ENCODE results near the gene BNC2.

Gene BNC2

DNA sequence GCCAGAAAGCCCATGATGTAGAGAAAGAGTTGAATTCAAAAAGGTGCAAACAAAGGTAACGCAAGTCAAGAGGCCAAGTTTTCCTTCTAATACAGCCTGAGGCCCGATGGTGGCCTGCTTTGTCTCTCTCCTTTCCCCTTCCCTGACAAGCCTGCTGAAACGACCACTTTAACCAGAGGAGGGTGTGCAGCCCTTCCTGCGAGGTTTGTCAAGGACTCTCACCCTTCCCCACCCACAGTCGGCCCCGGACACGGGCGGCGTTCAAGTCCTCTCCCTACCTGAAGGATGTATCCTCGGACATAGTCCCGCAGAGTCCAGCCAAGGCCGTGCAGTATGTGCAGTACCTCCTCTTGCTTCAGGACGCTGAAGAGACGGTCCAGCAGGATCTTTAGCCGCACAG, 318.2 kb downstream of the BNC2 start:
- CTCF ChIA-PET, result no interaction called here
- POLR2A ChIA-PET, result no interaction called here
- DNase-seq (ENCODE audit: extremely low spot score), result no peak
- TF ChIP-seq, protein P1, sequence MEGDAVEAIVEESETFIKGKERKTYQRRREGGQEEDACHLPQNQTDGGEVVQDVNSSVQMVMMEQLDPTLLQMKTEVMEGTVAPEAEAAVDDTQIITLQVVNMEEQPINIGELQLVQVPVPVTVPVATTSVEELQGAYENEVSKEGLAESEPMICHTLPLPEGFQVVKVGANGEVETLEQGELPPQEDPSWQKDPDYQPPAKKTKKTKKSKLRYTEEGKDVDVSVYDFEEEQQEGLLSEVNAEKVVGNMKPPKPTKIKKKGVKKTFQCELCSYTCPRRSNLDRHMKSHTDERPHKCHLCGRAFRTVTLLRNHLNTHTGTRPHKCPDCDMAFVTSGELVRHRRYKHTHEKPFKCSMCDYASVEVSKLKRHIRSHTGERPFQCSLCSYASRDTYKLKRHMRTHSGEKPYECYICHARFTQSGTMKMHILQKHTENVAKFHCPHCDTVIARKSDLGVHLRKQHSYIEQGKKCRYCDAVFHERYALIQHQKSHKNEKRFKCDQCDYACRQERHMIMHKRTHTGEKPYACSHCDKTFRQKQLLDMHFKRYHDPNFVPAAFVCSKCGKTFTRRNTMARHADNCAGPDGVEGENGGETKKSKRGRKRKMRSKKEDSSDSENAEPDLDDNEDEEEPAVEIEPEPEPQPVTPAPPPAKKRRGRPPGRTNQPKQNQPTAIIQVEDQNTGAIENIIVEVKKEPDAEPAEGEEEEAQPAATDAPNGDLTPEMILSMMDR (IDR thresholded peaks at IDR 0.05; ENCODE audit: control extremely low read depth, extremely low read depth, low read depth, missing control alignments), result no peak

DNA sequence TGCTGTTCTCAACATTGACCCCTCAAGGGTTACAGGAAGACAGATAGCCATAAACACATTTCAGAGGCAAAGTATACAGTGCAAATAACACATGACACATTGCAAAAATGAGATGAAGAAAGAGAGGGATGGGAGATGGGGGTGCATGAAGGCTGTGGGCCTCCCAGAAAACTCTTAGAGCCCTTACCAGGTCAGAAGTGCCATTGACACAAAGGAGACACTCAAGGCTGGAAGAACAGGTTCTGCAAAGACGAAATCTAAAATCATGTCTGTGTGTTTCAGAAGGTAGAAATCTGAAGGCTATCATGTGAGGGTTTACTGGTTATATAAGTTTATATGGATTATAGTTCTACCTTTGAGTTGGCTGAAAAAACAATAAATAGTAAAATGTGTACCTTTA, 318.8 kb downstream of the BNC2 start:
- CTCF ChIA-PET, result no interaction called here
- DNase-seq (ENCODE audit: extremely low spot score), result no peak
- POLR2A ChIA-PET, result no interaction called here
- TF ChIP-seq, protein P1 (IDR thresholded peaks at IDR 0.05; ENCODE audit: control extremely low read depth, extremely low read depth, low read depth, missing control alignments), result no peak

DNA sequence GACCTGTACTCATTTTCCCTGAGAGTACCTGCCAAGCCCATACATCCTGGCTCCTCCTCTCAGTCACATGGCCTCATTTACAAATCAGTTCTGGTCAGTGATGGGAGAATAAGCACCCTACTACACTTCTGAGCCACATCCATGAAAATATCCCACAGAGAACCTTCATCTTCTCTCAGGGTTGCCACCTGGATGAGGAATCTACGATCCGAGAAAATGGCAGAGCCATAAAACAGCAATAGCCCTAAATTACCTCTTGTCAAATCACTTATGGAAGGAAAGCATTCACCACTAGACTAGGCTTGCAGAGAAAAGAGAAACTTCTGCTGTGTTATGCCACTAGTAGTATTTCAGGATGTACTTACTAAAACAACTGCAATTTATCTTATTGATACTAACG, 324.8 kb downstream of the BNC2 start:
- TF ChIP-seq, protein P1 (IDR thresholded peaks at IDR 0.05; ENCODE audit: control extremely low read depth, extremely low read depth, low read depth, missing control alignments), result no peak
- ChIA-PET CTCF (no interaction called here), POLR2A (no interaction called here)
- DNase-seq (ENCODE audit: extremely low spot score), result no peak

DNA sequence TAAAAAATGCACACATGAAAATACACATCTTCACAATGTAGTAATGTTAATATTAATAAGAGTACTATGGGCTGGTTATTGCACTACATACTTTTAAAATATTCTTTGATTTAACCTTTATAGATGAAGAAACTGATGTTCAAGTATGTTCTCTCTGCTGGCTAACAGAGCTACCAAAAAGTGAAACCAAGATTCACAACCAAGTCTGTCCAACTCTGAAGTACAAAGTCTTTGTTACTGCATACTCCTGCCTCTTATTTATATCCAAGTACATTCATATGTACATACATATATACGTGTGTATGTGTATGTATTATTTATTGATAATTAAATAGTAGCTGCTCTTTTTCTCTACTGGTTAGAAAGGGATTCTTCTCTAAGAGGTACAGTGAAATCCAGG, 325.6 kb downstream of the BNC2 start:
- TF ChIP-seq, protein P1 (IDR thresholded peaks at IDR 0.05; ENCODE audit: control extremely low read depth, extremely low read depth, low read depth, missing control alignments), result no peak
- POLR2A ChIA-PET, result no interaction called here

DNA sequence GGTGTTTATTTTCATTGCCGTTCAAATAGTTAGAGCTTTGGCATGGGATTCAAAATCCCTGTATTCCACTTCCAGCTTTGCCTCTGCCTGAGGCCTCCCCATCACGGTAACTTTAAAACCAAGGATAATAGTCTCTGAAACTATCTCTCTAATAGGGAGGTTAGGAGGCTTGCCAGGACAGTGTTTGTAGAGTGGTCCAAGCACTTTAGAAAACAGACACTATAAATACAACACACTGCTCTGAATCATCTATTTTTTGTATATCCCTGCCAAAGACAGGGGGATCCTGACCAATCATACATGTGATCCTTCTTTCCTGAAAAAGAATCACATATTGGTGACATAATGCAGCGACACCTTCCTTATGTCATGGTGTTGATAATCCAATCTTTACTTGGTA, 326.8 kb downstream of the BNC2 start:
- ChIA-PET POLR2A (no interaction called here), CTCF (interaction anchor here (0.7 to 1.7 kb wide), 2 partner anchors 9 to 12 kb away, joined by 3 to 4 read pairs; no protein-coding TSS in a partner anchor)
- TF ChIP-seq, protein P1 (IDR thresholded peaks at IDR 0.05; ENCODE audit: control extremely low read depth, extremely low read depth, low read depth, missing control alignments), result no peak
- no peak for DNase-seq (ENCODE audit: extremely low spot score)

More for the DNA sequence above, 325.6 kb downstream of the BNC2 start:
- DNase-seq (ENCODE audit: extremely low spot score), result no peak
- CTCF ChIA-PET, result no interaction called here

DNA sequence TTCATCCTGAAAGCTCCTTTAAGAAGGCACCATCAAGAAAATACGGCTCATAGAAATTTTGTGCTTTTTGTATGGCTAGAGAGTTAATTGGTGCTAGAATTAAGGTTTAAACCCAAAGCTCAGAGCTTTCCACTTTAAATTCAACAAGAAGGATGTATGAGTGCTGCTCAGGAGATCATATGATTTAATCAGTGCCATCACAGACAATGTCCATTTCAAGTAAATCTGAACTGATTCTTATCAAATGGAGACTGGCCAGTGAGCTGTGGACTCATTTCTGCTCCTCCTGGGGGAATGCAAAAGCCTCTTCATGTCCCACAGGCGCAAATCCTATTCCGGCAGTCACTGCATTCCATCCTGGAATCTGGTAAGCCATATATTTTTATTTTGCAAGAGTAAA, 327.2 kb downstream of the BNC2 start:
- DNase-seq (ENCODE audit: extremely low spot score), result no peak
- TF ChIP-seq, protein P1 (IDR thresholded peaks at IDR 0.05; ENCODE audit: control extremely low read depth, extremely low read depth, low read depth, missing control alignments), result no peak
- POLR2A ChIA-PET, result no interaction called here
- CTCF ChIA-PET, result interaction anchor here (0.7 to 1.7 kb wide), 2 partner anchors 9 to 12 kb away, joined by 3 to 4 read pairs; no protein-coding TSS in a partner anchor

DNA sequence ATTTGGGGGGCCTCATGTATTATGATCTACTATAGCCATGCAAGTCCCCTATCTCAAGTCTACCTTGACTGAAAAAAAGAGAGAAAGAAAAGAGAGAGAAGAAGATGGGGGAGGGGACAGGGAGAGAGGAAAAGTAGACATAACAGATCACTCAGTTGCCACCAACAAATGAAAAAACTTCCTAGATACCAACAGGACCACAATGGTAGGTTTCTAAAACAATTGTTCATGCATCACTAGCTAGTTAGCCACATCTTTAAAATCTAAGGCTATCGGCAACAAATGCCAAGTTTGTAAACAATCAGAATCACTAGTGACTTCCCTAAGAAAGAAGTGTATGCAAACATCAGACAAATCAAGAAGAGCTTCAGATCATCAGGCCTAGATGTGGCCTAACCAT, 328.2 kb downstream of the BNC2 start:
- ChIA-PET POLR2A (no interaction called here), CTCF (interaction anchor here (0.9 to 1.7 kb wide), 2 partner anchors 8 to 16 kb away, joined by 3 to 4 read pairs; no protein-coding TSS in a partner anchor)
- no peak for DNase-seq (ENCODE audit: extremely low spot score)
- TF ChIP-seq, protein P1 (IDR thresholded peaks at IDR 0.05; ENCODE audit: control extremely low read depth, extremely low read depth, low read depth, missing control alignments), result no peak

Data from GM10248 (cell line).